Liver (tissue), 3 donors: ENCODE results near the gene OR1C1.

Experiments
- ATF3 ChIP-seq: IDR thresholded peaks from 2 replicates; pipeline ENCODE4 v1.6.1; 2016; ENCODE audit warnings: antibody characterized with exemption
- MAX ChIP-seq: IDR thresholded peaks from 2 replicates; pipeline ENCODE4 v1.6.1; 2016; ENCODE audit warnings: antibody characterized with exemption
- REST ChIP-seq: IDR thresholded peaks from 2 replicates; pipeline ENCODE4 v1.6.1; 2016; ENCODE audit warnings: antibody characterized with exemption, mild to moderate bottlenecking
- TAF1 ChIP-seq: conservative IDR thresholded peaks from 2 replicates; pipeline ENCODE4 v1.6.1; 2016; ENCODE audit warnings: antibody characterized with exemption, mild to moderate bottlenecking
- TF ChIP-seq, protein P1 (sequence below): fragments of 150-350 bp; IDR thresholded peaks from 2 replicates; pipeline ENCODE4 v1.5.1; 2017; ENCODE audit warnings: improper control_type of control experiment, low read depth, low read length; ENCODE audit not compliant: missing input control
- donor health status: healthy.
- donor health status: healthy.

DNA sequence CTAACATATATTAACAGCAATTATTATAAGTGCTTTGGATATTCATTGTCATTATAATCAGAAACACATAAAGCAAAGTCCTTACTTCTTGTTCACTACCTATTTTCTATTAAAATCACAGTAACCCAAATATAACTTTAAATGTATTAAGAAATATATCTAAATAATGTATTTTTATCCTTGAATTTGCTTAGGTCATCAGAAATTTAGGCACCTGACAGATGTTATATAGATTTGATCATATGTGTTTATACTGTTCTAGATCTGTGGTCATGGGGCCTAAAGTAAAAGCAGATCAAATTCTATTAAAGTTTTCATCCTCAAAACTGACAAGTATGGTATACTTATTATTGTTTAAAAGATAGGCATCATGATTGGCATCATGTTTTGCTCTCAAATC is 9.2 kb upstream of the OR1C1 start:
- TF ChIP-seq REST (no peak), MAX (no peak), ATF3 (no peak), TAF1 (no peak)
- TF ChIP-seq, protein P1, sequence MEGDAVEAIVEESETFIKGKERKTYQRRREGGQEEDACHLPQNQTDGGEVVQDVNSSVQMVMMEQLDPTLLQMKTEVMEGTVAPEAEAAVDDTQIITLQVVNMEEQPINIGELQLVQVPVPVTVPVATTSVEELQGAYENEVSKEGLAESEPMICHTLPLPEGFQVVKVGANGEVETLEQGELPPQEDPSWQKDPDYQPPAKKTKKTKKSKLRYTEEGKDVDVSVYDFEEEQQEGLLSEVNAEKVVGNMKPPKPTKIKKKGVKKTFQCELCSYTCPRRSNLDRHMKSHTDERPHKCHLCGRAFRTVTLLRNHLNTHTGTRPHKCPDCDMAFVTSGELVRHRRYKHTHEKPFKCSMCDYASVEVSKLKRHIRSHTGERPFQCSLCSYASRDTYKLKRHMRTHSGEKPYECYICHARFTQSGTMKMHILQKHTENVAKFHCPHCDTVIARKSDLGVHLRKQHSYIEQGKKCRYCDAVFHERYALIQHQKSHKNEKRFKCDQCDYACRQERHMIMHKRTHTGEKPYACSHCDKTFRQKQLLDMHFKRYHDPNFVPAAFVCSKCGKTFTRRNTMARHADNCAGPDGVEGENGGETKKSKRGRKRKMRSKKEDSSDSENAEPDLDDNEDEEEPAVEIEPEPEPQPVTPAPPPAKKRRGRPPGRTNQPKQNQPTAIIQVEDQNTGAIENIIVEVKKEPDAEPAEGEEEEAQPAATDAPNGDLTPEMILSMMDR, result no peak
